Stimulated activated CD8-positive, alpha-beta memory T cell treated with anti-CD3 and anti-CD28 coated beads, Interleukin-12 subunit alpha, Interleukin-12 subunit beta, amount 100 ng/mL, for 1 hour (primary cell): ENCODE measurements around the gene SHOC2.
A peak's percentile ranks its signal among the peaks of the same experiment; 100 is the strongest.

Experiments
- DNase-seq: peaks from one replicate; pipeline ENCODE4 v3.0.0-alpha.2; 2020; ENCODE audit warnings: low read depth

Gene SHOC2

DNA sequence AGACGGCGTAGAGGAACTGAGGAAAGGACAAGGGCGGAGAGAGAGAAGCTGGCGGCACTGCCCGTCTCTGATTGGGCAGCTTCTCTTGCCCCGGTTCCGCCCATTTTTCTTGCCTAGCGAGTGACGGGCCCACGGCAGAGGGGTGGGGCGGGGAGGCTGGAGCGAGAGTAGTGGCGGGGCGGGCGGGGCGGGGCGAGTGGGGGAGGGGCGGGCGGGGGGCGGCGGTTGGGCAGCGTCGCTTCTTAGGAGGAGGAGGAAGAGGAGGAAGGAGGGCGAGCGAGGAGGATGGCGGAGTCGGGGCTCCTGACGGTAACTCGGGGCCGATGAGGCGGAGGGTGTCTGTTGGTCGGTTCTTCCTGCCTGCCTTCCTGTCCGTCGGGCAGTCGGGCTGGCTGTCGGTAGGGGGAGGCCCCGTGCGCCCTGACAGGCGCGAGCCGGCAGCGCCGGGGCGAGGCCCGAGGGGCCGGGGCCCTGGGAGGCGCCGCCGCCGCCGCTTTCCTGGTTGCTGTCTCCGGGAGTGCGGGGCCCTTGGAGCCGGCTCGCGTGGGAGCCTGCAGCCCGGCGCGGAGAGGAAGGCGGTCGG, at the start of gene SHOC2:
Gene SHOC2 (plus strand): TSS at position 256 of the 583 bp plus-strand sequence. CDS start 44,755 bp downstream, outside the sequence.
- peak; percentile 95 for DNase-seq

DNA sequence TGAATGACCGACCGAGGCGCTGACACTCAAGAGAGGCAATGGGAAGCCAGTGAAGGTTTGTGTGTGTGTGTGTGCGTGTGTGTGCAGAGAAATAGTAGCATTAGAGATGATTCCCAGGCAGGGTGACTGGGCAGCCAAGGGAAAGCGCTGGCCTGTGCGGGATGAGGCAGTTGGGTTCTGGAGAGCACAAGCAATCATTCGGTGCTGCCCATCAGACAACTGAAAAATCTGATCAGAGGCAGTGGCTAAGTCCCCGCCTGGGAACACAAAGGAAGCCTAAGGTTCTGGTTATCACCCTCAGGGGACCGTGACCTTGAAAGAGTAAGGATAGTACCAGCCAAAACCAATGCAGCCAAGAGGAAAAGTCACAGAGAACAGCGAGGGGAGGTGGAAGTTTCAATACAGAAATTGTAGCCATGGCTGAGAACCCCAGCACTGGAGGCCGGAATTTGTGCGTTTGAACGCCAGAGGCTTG, 48.5 kb upstream of the SHOC2 start:
- no peak for DNase-seq

GRCh38 chr10:110871298-110872084, 47.9 kb upstream of the SHOC2 start, which contains the start of gene PDCD4:
TSS of gene PDCD4 (plus strand) at chr10:110871928. CDS start at chr10:110876028, 4,100 bp downstream.
- DNase-seq = peak; percentile 90

- DNase-seq = peak; percentile 60
Measured at GRCh38 chr10:110872145-110872983, 47.0 kb upstream of the SHOC2 start.

- no peak for DNase-seq
Measured at GRCh38 chr10:110872984-110873923, 46.1 kb upstream of the SHOC2 start.

DNA sequence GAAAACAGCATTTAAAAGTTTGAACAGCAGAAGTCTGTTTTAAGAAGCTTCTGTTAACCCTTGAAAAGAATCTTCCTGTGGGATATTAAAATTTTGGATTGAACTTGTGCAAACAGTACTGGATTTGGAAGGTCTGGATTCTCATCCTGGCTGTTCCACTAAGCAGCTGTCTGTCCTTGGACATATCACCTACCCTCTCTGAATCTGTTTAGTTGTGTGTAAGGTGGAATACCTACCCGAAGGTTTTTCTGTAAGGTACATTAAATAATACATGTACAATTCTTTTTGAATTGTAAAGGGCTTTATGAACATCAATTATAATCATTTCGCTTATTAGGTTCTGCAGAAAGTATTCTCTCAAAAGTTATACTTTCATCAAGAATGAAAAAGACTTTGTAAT, 45.5 kb upstream of the SHOC2 start:
- no peak for DNase-seq

DNA sequence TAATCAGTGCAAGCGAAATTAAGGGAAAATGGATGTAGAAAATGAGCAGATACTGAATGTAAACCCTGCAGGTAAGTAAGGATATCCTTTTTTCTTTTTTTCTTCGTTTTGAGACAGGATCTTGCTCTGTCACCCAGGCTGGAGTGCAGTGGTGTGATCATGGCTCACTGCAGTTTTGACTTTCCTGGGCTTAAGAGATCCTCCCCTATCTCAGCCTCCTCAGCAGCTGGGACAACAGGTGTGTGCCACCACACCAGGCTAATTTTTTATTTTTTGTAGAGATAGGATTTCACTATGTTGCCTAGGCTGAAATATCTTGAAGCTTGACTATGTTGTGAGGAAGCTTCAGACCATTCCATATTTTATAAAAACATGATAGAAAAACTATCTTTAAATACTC, 43.4 kb upstream of the SHOC2 start:
- no peak for DNase-seq

- no peak for DNase-seq
Measured at GRCh38 chr10:110876788-110877187, 42.6 kb upstream of the SHOC2 start.

GRCh38 chr10:110880012-110880411, 39.4 kb upstream of the SHOC2 start:
- no peak for DNase-seq

DNA sequence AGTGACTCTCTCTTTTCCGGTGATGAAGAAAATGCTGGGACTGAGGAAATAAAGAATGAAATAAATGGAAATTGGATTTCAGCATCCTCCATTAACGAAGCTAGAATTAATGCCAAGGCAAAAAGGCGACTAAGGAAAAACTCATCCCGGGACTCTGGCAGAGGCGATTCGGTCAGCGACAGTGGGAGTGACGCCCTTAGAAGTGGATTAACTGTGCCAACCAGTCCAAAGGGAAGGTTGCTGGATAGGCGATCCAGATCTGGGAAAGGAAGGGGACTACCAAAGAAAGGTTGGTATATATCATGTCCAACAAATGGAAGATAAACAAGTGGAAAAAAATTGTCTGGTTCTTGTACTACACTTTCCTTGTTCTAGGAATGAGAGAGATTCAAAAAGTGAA, 38.2 kb upstream of the SHOC2 start:
- no peak for DNase-seq

DNA sequence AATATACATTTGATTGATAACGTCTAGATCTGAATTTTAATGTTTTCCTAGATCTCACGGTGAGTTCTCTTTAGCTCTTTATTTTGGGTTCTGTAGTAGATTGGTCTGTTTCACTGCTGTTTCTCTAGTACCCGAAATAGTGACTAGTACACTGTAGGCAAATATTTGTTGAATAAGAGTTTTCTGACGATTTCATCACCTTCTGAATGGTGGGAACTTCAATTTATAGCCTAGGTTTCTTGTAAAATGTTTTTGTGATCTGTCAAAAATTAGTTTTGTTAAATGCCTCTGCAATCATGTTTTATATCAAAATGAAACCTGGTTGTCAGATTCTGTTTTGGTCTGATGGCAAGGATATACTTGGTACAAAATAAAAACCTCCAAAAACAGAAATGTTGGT, 37.5 kb upstream of the SHOC2 start:
- no peak for DNase-seq

DNA sequence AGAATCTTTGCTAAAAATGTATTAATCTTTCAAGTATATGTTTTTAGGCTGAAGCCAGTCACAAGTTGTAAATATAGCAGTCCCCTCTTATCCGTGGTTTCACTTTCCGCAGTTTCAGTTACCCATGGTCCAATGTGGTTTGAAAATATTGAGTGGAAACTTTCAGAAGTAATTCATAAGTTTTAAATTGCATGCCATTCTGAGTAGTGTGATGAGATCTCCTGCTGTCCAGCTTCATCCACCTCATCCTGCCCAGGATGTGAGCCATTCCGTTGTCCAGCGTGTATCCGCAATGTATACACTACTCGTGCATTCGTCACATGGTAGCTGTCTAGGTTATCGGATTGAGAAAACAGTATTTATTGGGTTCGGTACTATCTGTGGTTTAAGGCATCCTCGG, 35.5 kb upstream of the SHOC2 start:
- no peak for DNase-seq

- no peak for DNase-seq
Measured at GRCh38 chr10:110885932-110886674, 33.3 kb upstream of the SHOC2 start.

DNA sequence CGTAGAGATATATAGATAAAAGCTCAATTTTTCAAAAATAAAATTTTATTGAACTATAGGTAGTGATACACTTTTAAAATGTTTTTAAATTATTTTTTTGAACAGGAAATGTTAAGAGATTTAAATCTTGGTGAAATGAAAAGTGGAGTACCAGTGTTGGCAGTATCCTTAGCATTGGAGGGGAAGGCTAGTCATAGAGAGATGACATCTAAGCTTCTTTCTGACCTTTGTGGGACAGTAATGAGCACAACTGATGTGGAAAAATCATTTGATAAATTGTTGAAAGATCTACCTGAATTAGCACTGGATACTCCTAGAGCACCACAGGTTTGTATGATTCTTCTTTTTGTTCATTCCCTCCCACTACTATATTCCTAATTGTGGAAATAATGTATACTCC, 31.8 kb upstream of the SHOC2 start:
- no peak for DNase-seq

GRCh38 chr10:110892602-110893288, 26.7 kb upstream of the SHOC2 start:
- no peak for DNase-seq

- DNase-seq = no peak
Measured at GRCh38 chr10:110893559-110894179, 25.7 kb upstream of the SHOC2 start.

DNA sequence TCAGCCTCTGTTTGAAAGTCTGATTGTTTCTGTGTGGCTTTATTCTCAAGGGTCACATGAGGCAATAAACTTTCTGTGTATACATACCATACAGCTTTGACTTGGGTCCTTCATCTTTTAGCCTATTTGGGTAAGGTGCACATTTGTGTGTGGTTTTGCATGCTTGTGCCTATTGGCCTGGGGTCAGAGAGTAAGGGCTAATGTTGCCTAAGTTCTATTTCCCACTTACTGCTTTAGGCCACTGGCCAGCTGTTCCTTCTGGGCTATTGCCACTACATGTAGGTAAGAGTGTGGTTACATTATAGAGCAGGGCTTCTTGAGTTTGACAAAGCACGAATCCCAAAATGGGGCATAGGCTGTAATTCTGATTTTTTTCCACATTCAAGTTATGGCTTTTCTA, 22.2 kb upstream of the SHOC2 start:
- DNase-seq = no peak

- DNase-seq = no peak
Measured at GRCh38 chr10:110898391-110898790, 21.0 kb upstream of the SHOC2 start.

DNA sequence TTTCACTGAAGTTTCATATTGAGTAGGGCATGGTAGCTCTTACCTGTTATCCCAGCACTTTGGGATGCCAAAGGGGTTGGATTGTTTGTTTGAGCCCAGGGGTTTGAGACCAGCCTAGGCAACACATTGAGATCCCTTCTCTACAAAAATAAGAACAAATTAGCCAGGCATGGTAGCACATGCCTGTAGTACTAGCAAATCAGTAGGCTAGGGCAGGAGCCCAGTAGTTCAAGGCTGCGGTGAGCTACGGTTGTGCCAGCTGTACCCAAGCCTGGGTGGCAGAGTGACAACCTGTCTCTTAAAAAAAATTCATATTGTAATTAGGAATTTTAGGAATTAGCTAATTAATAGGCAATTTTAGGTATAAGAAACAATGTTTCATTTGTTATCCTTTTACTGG, 18.4 kb upstream of the SHOC2 start:
- DNase-seq = no peak
